ENCODE data around the gene MAPK8. TPM values are rescaled to one million over a fixed set of nuclear protein-coding genes. Genes with fewer than 3 reads are reported as not detected.
A peak's percentile ranks its signal among the peaks of the same experiment; 100 is the strongest.

MAPK8 gene
- total RNA-seq, 1 donor from 2014 or later, result 44.4 TPM

DNA sequence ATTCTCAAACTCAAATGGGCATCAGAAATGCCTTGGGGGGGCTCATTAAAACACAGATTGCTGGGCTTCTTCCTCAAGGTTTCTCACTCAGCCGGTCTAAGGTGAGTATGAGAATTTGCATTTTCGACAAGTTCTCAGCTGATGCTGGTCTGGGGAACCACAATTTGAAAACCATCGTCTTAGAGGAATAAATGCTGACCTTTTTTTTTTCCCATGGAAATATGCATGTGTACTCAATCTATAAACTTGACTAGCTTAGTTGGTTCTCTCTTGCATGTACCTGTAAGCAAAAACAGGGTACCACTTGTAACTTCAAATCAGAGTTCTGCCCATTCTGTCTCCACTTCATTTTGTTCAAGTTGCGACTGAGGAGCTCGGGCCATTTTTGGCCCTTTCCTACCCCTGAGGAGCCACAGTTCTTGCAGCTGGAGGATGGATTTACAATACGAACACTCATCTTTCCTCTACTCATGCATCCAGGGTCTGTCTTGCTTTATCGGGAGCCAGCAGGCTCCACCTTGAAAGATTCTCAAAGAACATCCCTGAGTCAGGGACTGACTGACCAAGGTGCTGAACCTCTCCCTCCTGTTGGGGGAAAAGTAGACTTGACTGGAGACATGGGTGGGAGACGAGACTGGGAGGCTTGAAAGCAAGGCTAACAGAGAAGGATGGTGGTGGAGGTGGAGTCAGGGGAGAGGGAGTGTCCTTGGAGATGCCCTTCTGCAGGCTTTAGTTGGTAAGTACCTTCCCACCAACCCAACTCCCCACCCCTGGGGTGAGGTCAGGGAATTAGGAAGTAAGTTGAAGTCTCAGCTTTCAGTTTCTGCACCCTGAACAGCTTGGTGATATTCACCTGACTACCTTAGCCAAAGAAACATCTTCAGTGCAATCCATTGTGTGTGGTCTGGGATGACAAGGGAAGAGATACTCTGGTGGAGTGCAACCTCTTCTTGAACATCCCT is 3.7 kb upstream of the MAPK8 start:
- Histone ChIP-seq H3K36me3 (ENCODE audit: control insufficient read depth in 3 of 3, insufficient read depth in 3 of 3, low read length in 3 of 3) (no peaks in the 10 kb centered on the region), H3K4me1 (ENCODE audit: control insufficient read depth in 3 of 3, insufficient read depth in 3 of 3, low read length in 3 of 3) (peaks cover 0 to 7% (median 3%) of the 10 kb centered on the region in 3 donors), H3K27ac (ENCODE audit: low read depth, low read length) (no peak overlapping the region), H3K9me3 (ENCODE audit: control insufficient read depth in 3 of 3, low read length in 3 of 3) (no peaks in the 10 kb centered on the region), H3K4me3 (ENCODE audit: low read length in 3 of 3) (no peak overlapping the region), H3K27me3 (ENCODE audit: control insufficient read depth in 3 of 3, insufficient read depth in 3 of 3, low read length in 3 of 3) (no peaks in the 10 kb centered on the region), H3K9ac (ENCODE audit: low read depth in 1 of 3, low read length in 3 of 3) (no peak overlapping the region)

DNA sequence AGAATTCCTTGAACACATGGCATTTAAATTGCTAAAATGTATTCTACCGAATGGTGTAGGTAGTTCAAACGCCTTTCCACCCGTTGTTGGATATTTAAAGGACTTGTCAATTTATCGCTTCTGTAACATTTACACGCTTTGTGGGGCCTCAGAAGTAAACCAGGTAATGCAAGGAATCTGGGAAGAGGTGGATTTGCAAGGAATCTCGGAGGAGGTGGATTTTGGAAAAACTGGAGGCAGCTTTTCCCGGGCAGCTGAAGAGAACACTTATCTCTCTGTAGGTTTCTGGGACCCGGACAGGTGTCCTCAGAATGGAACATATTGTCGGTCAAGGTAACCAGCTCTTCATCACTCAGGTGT is 592 bp upstream of the MAPK8 start:
- Histone ChIP-seq H3K27ac (ENCODE audit: low read depth, low read length) (peak overlapping the region; percentile 58), H3K27me3 (ENCODE audit: control insufficient read depth in 3 of 3, insufficient read depth in 3 of 3, low read length in 3 of 3) (no peaks in the 10 kb centered on the region), H3K9ac (ENCODE audit: low read depth in 1 of 3, low read length in 3 of 3) (peak overlapping the region in 1 of 3 donors; percentile 58), H3K36me3 (ENCODE audit: control insufficient read depth in 3 of 3, insufficient read depth in 3 of 3, low read length in 3 of 3) (no peaks in the 10 kb centered on the region), H3K4me1 (ENCODE audit: control insufficient read depth in 3 of 3, insufficient read depth in 3 of 3, low read length in 3 of 3) (peaks cover 4 to 13% (median 6%) of the 10 kb centered on the region in 3 donors), H3K9me3 (ENCODE audit: control insufficient read depth in 3 of 3, low read length in 3 of 3) (no peaks in the 10 kb centered on the region), H3K4me3 (ENCODE audit: low read length in 3 of 3) (peak overlapping the region; percentile 66 to 71 (median 70))

DNA sequence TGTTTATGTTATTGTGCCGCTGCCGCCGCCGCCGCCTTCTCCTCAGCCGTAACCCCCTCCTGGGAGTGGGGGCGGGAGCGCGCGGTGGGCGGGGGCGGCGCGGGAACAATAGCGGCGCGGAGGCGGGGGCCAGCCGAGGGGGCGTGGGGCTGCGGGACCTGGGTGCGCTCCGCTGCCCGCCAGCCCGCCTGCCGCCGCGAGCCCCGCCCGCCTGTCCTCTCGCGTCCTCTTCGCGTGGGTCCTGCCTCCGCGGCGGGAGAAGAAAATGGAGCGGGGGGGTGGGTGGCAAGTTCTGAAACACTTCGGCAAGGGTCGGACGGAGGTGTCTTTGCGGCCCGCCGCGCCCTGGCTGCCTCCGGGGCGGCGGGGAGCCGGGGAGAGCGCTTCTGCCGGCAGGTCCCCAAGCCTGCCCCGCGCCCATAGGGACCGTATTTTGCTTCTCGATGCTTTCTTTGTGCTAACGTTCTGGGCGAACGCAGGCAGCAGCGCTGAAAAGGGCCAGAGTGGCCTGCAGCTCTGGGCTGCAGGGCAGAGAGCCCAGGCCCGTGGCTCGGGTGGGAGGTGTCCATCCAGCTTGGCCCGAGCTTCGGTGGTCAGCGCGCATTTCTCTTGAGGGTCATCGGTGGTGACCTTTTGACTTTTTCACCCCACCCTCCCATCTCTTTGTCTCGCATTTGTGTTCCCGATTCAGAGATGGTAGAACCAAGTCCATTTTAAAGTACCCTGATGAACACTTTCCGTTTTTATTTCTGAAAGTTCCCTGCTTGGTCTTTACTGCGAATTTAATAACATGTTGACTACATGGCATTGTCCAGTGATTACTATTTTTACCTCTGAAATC is 613 bp downstream of the MAPK8 start:
- Histone ChIP-seq H3K4me3 (ENCODE audit: low read length in 3 of 3) (peak overlapping the region; percentile 78 to 81 (median 79)), H3K9me3 (ENCODE audit: control insufficient read depth in 3 of 3, low read length in 3 of 3) (no peaks in the 10 kb centered on the region), H3K4me1 (ENCODE audit: control insufficient read depth in 3 of 3, insufficient read depth in 3 of 3, low read length in 3 of 3) (peaks cover 6 to 13% (median 9%) of the 10 kb centered on the region in 3 donors), H3K9ac (ENCODE audit: low read depth in 1 of 3, low read length in 3 of 3) (peak overlapping the region; percentile 81 to 87 (median 83)), H3K36me3 (ENCODE audit: control insufficient read depth in 3 of 3, insufficient read depth in 3 of 3, low read length in 3 of 3) (no peaks in the 10 kb centered on the region), H3K27me3 (ENCODE audit: control insufficient read depth in 3 of 3, insufficient read depth in 3 of 3, low read length in 3 of 3) (no peaks in the 10 kb centered on the region), H3K27ac (ENCODE audit: low read depth, low read length) (peak overlapping the region; percentile 85)

DNA sequence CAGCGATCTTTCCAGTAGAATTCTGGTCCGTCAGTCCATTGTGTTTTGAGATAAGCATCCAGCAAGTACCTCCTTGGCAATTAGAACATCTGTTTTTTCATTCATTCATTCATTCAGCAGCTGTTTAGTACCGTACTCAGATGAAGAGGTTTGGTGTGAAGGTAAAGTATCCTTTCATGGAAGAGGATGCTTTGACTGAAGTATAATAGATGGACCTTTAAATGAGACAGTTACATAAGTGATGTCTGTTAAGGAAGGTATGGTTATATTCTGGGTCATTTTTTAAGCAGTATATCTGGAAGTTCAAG is 1.2 kb downstream of the MAPK8 start:
- Histone ChIP-seq H3K4me3 (ENCODE audit: low read length in 3 of 3) (peak overlapping the region; percentile 78 to 81 (median 79)), H3K9me3 (ENCODE audit: control insufficient read depth in 3 of 3, low read length in 3 of 3) (no peaks in the 10 kb centered on the region), H3K9ac (ENCODE audit: low read depth in 1 of 3, low read length in 3 of 3) (peak overlapping the region; percentile 81 to 87 (median 83)), H3K36me3 (ENCODE audit: control insufficient read depth in 3 of 3, insufficient read depth in 3 of 3, low read length in 3 of 3) (no peaks in the 10 kb centered on the region), H3K4me1 (ENCODE audit: control insufficient read depth in 3 of 3, insufficient read depth in 3 of 3, low read length in 3 of 3) (peaks cover 6 to 13% (median 9%) of the 10 kb centered on the region in 3 donors), H3K27ac (ENCODE audit: low read depth, low read length) (peak overlapping the region; percentile 85), H3K27me3 (ENCODE audit: control insufficient read depth in 3 of 3, insufficient read depth in 3 of 3, low read length in 3 of 3) (no peaks in the 10 kb centered on the region)

DNA sequence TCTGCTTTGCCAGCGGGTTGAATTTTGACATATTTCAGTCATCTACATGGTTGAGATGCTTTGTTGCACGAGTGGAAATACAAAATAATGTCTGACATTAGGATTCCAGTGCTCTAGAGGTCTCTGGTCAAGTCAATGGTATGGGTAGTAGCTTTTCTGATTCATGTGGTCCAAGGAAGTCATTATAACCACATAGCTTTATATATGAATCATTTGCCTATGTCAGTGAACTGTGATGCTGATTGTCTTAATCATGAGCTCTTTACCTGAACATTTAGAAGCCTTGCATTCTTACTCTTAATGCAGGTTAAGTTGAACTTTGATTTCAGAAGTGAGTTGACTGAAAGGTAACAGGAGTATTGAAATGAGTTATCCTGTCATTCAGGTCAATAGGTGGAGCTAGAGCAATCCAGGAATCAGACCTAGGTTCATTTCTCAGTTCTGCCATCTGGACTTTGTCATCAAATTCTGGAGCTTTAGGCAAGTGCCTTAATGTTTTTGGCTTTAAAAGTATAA is 3.3 kb downstream of the MAPK8 start:
- Histone ChIP-seq H3K4me3 (ENCODE audit: low read length in 3 of 3) (no peak overlapping the region), H3K9ac (ENCODE audit: low read depth in 1 of 3, low read length in 3 of 3) (no peak overlapping the region), H3K27ac (ENCODE audit: low read depth, low read length) (no peak overlapping the region), H3K4me1 (ENCODE audit: control insufficient read depth in 3 of 3, insufficient read depth in 3 of 3, low read length in 3 of 3) (peaks cover 6 to 13% (median 9%) of the 10 kb centered on the region in 3 donors), H3K36me3 (ENCODE audit: control insufficient read depth in 3 of 3, insufficient read depth in 3 of 3, low read length in 3 of 3) (no peaks in the 10 kb centered on the region), H3K9me3 (ENCODE audit: control insufficient read depth in 3 of 3, low read length in 3 of 3) (no peaks in the 10 kb centered on the region), H3K27me3 (ENCODE audit: control insufficient read depth in 3 of 3, insufficient read depth in 3 of 3, low read length in 3 of 3) (no peaks in the 10 kb centered on the region)

DNA sequence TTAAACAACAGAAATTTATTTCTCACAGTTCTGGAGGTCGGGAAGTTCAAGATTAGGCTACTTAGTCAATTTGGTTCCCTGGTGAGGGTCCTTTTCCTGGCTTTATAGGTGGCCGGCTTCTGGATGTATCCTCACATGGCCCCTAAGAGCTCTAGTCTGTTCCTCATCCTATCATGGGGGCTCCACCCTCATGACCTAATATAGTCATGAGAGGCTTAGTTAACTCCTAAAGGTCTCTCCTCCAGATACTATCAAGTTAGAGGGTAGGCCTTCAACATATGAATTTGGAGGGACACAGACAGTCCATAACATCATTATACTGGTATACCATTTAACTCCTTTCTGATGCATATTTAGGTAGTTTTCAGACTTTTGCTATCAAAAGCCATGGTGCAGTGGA is 7.6 kb downstream of the MAPK8 start:
- H3K27me3 ChIP-seq (ENCODE audit: control insufficient read depth in 3 of 3, insufficient read depth in 3 of 3, low read length in 3 of 3), result no peaks in the 10 kb centered on the region
- H3K27ac ChIP-seq (ENCODE audit: low read depth, low read length), result no peak overlapping the region
- no peaks in the 10 kb centered on the region for H3K9me3 ChIP-seq (ENCODE audit: control insufficient read depth in 3 of 3, low read length in 3 of 3)
- H3K9ac ChIP-seq (ENCODE audit: low read depth in 1 of 3, low read length in 3 of 3), result no peak overlapping the region
- H3K4me3 ChIP-seq (ENCODE audit: low read length in 3 of 3), result no peak overlapping the region
- no peaks in the 10 kb centered on the region for H3K36me3 ChIP-seq (ENCODE audit: control insufficient read depth in 3 of 3, insufficient read depth in 3 of 3, low read length in 3 of 3)
- peaks cover 3 to 13% (median 6%) of the 10 kb centered on the region in 3 donors for H3K4me1 ChIP-seq (ENCODE audit: control insufficient read depth in 3 of 3, insufficient read depth in 3 of 3, low read length in 3 of 3)

DNA sequence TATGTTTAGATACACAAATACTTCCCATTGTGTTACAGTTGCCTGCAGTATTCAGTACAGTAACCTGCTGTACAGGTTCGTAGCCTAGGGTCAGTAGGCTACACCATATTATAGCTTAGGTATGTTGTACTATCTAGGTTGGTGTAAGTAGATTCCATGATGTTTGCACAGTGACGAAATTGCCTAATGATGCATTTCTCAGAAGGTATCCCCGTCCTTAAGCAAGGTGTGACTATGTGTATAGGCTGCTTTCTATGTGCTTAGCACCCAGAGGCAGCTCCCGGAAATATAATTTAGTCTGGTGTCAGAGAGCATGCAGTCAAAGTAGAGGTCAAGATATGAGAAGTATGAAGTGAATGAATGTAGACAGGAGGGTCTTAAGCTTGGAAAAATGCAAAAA is 9.8 kb downstream of the MAPK8 start:
- H3K9me3 ChIP-seq (ENCODE audit: control insufficient read depth in 3 of 3, low read length in 3 of 3), result no peaks in the 10 kb centered on the region
- no peak overlapping the region for H3K9ac ChIP-seq (ENCODE audit: low read depth in 1 of 3, low read length in 3 of 3)
- H3K36me3 ChIP-seq (ENCODE audit: control insufficient read depth in 3 of 3, insufficient read depth in 3 of 3, low read length in 3 of 3), result no peaks in the 10 kb centered on the region
- peaks cover 3% of the 10 kb centered on the region in 3 donors for H3K4me1 ChIP-seq (ENCODE audit: control insufficient read depth in 3 of 3, insufficient read depth in 3 of 3, low read length in 3 of 3)
- no peaks in the 10 kb centered on the region for H3K27me3 ChIP-seq (ENCODE audit: control insufficient read depth in 3 of 3, insufficient read depth in 3 of 3, low read length in 3 of 3)
- no peak overlapping the region for H3K4me3 ChIP-seq (ENCODE audit: low read length in 3 of 3)
- H3K27ac ChIP-seq (ENCODE audit: low read depth, low read length), result no peak overlapping the region

DNA sequence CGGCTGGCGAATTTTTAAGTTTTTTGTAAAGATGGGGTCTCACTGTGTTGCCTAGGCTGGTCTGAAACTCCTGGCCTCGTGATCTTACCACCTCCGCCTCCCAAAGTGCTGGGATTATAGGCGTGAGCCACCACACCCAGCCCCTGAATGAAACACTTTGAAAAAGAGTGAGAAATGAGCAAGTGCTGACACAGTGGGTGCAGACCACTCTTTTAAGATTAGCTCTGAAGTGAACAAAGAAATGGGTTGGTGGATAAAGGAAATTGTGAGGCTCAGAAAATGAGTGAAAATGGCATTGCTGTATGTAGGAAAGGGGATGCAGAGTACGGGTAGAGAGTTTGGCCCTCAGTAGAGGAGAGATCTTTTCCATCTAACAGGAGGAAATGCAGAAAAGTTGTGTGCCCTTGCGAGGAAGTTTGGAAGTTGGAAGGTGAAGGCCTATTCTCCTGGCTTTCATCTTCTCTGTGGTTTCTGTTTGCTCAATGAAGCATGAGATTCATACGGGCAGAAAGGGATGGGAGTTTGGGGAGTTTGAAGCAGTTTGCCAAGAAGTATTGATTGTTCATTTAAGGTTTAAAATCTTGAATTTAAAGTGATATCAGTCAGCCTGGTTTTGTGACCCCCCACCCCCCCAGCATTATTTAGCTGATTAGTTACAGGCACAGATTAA is 11.0 kb downstream of the MAPK8 start:
- Histone ChIP-seq H3K9ac (ENCODE audit: low read depth in 1 of 3, low read length in 3 of 3) (no peak overlapping the region), H3K36me3 (ENCODE audit: control insufficient read depth in 3 of 3, insufficient read depth in 3 of 3, low read length in 3 of 3) (no peaks in the 10 kb centered on the region), H3K27me3 (ENCODE audit: control insufficient read depth in 3 of 3, insufficient read depth in 3 of 3, low read length in 3 of 3) (no peaks in the 10 kb centered on the region), H3K4me1 (ENCODE audit: control insufficient read depth in 3 of 3, insufficient read depth in 3 of 3, low read length in 3 of 3) (peaks cover 3% of the 10 kb centered on the region in 3 donors), H3K9me3 (ENCODE audit: control insufficient read depth in 3 of 3, low read length in 3 of 3) (no peaks in the 10 kb centered on the region), H3K4me3 (ENCODE audit: low read length in 3 of 3) (no peak overlapping the region), H3K27ac (ENCODE audit: low read depth, low read length) (no peak overlapping the region)

DNA sequence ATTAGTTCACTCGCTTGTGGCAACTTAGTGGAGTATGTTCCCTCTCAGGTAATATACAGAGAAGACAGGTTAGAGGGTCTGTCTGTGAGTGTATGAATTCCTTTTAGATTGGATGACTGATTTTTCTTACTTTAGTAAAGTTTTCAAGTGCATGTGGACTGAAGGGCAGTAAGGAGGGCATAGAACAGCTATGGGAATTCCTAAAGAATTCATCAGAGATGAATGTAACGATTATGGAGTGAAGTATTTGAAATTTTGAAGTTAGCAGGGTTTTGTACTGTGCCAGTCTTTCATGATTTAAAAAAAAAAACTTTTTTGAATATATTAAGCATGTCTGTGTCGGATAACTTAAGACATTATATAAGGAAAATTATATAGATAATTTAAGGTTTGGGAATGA is 15.5 kb downstream of the MAPK8 start:
- Histone ChIP-seq H3K36me3 (ENCODE audit: control insufficient read depth in 3 of 3, insufficient read depth in 3 of 3, low read length in 3 of 3) (no peaks in the 10 kb centered on the region), H3K4me1 (ENCODE audit: control insufficient read depth in 3 of 3, insufficient read depth in 3 of 3, low read length in 3 of 3) (peaks cover 0 to 3% (median 3%) of the 10 kb centered on the region in 3 donors), H3K27ac (ENCODE audit: low read depth, low read length) (no peak overlapping the region), H3K9me3 (ENCODE audit: control insufficient read depth in 3 of 3, low read length in 3 of 3) (no peaks in the 10 kb centered on the region), H3K27me3 (ENCODE audit: control insufficient read depth in 3 of 3, insufficient read depth in 3 of 3, low read length in 3 of 3) (no peaks in the 10 kb centered on the region), H3K9ac (ENCODE audit: low read depth in 1 of 3, low read length in 3 of 3) (no peak overlapping the region), H3K4me3 (ENCODE audit: low read length in 3 of 3) (no peak overlapping the region)
